Hepatic stellate cell (primary cell): ENCODE measurements around the gene NFYC.
"Not testable (repeated sequence)": the region's sequence is repeated elsewhere in the genome, so short reads cannot be mapped to it uniquely, and the experiment has no call there.

Source experiments
- DNase-seq: peaks from one replicate; pipeline ENCODE4 v3.0.0; 2011; ENCODE audit warnings: low spot score

NFYC gene

GRCh38 chr1:40706626-40707025 is 15.1 kb downstream of the NFYC start:
- DNase-seq = no peak

DNA sequence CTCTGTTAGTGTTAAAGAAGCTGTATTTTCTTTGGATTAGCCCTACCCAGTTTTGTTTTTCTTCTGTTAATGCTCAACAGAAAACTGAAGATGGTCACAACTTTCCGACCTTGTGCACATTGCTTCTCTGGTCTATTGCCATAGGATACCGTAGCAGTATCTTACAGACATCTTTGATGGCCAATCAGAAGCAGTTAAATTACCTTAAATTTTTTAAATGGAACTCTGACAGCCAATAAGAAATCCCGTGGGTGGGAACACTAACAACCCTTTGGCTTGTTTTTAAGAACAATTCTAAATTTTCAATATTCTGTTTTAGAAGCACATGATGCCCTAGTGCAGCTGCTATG is 17.2 kb downstream of the NFYC start:
- DNase-seq = peak; percentile 87

DNA sequence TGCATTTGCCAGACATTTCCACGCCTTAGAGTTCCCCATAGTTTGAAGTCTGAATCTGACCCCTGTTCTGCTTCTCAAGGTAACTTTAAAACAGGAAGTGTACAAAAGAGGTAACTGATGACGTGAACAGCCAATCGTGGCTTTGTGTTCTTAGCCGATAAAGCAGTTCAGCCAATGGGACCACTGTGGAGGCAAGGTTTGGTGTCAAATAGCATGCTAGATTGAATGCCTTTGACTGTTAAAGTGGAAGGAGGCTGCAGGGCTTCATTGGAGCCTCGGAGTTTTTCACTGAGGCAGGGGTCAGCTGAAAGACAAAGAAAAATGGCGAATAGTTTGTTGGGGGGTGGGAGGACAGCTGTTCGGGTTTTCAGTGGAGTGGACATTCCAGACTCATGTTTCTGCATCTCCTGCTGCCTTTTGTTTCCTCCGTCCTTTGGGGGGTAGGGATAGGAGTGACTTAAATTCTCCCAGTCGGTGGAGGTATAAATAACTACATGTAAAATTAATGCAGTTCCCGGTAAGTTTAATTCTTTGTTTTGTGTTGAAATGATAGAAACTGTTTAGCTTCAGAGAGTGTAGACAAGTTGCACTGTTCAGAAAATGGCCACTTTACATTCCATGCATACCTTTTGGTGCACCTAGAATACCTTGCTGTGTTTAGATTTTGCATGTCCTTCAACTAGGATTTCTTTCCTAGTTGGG is 17.7 kb downstream of the NFYC start:
- peak; percentile 84 for DNase-seq

GRCh38 chr1:40709802-40710278 is 18.3 kb downstream of the NFYC start:
- no peak for DNase-seq

DNA sequence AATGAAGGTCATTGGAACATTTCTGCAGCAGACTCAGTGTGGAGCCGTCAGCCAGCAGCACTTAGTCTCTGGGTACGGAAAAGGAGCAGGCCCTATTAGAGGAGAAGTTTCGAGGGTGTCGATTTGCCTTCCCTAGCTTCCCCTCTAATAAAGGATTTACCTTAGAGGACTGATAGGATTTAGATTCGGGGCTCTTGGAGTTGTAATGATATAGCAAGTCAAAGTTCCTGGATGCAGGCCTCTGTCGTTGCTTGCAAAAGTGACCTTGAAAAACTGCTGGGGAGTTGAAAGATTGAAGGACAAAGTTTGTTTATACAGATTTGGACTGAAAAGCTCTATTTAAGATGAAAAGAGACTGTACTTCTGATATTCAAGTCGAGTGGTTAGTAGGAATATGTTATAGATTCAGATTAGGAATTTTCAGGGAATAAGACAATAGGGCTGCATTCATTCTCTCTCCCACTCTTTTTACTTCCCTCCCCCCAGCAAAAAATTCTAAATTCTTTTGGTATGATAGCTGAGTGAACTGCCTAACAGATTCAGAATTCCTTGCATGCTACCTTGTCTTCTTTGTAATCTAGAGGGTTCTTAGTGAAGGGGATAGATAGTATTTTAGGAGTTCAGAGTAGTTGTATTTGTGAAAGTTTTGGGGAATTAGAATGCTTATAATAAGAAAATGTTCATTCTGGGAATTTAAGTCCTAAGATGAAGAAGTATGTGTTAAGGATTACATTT is 19.2 kb downstream of the NFYC start:
- no peak for DNase-seq

GRCh38 chr1:40711465-40712404 is 20.2 kb downstream of the NFYC start:
- DNase-seq = no peak

DNA sequence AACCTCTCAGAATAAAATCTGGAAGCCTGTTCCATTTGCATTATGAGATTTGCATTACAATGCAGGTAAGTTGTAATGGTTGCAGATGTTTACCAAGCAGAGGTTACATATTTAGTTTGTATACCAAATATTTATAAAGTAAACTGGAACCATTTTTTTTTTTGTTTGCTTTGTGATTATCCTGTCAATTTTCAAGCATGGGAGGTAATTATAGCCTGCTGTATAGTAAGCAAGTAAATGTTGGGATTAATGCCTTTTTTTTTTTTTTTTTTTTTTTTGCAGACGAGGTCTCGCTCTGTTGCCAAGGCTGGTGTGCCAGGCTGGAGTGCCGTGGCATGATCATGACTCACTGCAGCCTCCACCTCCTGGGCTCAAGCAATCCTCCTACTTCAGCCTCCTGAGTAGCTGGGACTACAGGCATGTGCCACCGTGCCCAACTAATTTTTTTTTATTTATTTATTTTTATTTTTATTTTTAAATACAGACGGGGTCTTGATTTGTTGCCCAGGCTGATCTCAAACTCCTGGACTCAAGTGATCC is 21.0 kb downstream of the NFYC start:
- no peak for DNase-seq

GRCh38 chr1:40712997-40713396 is 21.5 kb downstream of the NFYC start:
- DNase-seq = peak; percentile 21

DNA sequence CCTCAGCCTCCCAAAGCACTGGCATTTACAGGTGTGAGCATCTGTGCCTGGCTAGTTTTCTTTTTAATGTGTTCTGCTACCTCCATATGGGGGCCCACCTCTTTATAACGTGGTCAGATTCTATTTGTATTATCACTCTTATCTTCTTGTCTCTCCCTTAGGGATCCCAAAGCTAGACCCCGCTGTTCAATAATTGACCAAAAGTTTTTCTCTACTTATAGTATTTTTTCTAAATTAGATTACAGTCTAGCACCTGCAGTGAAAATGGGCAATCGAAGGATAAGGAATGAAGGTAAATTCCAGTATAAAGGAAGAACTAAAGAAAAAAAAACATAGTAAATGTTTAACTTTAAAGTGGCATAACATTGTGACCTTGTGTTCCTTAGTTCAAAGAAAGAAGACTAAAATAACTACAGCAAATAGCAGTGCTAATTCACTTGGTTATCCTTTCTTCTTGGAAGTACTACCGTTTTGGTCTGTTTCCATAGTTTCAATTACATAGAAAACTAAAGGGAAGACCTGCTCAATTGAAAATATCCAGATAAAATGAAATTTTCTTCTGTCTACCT is 24.1 kb downstream of the NFYC start:
- no peak for DNase-seq

- no peak for DNase-seq
These were observed 25.6 kb downstream of the NFYC start for GRCh38 chr1:40717065-40717464.

DNA sequence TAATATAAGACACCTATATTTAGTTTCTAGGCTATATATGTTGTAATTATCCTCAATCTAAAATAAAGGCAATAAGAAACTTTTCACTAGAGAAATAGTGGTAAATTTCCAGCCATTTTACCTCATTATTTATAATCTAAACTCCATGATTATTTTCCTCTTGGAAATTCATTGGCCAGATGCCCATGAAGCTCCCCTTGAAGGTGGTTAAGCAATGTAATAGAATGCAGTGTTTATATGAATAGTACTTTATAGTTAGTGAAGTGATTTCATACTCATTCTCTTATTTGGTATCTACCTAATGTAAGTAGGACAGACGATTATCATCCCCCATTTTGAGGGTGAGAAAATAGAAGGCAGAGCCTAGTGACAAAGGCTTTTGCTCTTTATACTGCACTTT is 26.5 kb downstream of the NFYC start:
- DNase-seq = no peak

- no peak for DNase-seq
These were observed 29.0 kb downstream of the NFYC start for GRCh38 chr1:40720493-40720892.

DNA sequence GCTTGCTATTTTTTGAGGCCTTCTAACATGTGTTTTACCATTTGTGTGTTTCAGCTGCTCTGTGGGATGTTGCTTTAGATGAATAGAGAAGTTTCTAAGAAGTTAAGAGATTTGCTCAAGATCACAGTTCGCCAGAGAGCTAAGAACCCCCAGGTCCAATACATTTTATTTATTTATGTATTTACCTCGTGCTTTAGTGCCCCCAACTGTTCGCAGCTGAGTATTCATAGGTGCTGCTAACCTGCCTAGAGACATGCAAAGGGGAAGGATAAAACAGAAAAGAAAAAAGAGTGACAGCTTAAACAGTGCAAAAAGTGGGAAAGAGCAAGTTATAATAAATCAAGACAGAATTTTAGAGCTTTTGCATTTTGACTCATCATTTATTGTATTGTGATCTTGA is 31.1 kb downstream of the NFYC start:
- DNase-seq = no peak

GRCh38 chr1:40723196-40723955 is 31.9 kb downstream of the NFYC start:
- no peak for DNase-seq

GRCh38 chr1:40727662-40728061 is 36.2 kb downstream of the NFYC start:
- not testable (repeated sequence) for DNase-seq

DNA sequence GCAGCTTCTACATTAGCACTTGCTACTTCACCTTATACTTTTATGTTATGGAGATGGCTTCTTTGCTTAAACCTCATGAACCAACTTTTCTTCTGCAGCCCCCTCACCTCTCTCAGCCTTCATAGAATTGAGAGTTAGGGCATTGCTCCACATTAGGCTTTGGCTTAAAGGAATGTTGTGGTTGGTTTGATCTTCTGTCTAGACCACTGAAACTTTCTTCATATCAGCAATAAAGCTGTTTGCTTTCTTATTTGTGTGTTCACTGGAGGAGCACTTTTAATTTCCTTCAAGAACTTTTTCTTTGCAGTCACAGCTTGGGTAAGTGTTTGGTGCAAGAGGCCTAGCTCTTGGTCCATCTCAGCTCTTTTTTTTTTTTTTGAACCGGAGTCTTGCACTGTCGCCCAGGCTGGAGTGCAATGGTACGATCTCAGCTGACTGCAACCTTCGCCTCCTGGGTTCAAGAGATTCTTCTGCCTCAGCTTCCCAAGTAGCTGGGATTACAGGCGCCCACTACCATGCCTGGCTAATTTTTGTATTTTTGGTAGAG is 37.9 kb downstream of the NFYC start:
- DNase-seq = not testable (repeated sequence)

DNA sequence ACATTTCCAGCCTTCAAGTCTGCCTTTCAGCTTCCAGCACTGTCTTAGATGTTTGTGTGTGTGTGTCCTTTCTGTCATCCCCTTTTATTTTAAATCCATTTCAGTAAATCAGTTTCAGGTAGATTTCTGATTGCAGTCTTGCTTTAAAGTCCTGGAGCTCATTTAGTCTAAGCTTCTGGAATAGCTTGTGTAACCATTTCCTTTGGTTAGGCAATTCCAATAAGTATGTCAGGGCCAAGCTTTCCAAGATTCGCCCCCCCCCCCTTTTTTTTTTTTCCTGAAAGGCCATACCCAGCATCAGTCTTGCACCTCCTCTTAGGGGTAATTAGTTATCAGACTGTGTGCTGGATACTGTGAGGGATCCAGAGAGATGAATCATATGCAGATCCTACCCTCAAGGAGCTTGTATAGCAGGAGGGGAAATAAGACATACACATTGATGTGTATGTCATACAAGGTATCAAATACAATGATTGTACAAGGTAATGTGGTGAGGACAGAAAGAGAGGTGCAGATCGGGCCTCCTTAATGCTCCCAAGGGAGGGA is 41.3 kb downstream of the NFYC start:
- no peak for DNase-seq

- DNase-seq = no peak
These were observed 43.6 kb downstream of the NFYC start for GRCh38 chr1:40734882-40735628.

GRCh38 chr1:40736085-40736531 is 44.6 kb downstream of the NFYC start:
- peak; percentile 16 for DNase-seq

DNA sequence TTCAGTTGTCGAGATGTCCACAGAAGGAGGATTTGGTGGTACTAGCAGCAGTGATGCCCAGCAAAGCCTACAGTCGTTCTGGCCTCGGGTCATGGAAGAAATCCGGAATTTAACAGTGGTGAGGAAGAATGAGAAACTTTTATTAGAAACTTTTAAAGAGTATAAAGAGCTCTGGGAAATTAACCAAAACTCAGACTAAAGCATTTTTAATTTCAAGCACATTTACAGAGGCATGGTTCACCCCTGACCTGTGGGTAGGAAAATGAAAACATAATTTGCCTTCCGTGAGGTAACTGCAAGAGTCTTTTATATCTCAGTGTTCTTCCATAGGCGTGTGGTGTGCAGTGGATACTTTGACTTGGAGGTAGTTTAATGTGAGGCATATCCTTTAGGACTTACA is 47.3 kb downstream of the NFYC start:
- no peak for DNase-seq
